Nephron (organoid): ENCODE measurements around the gene DDX47.
A peak's percentile ranks its signal among the peaks of the same experiment; 100 is the strongest.

Experiments used
- H3K27ac Mint-ChIP-seq, 3 experiments: 2 replicates each; pipeline ENCODE4 v1.8.0; 2020; ENCODE audit warnings: mixed read lengths in 3 of 3, mild to moderate bottlenecking in 2 of 3, moderate library complexity in 1 of 3
- H3K27me3 Mint-ChIP-seq: 2 replicates; pipeline ENCODE4 v1.8.0; 2021; ENCODE audit warnings: low read depth, mild to moderate bottlenecking, moderate library complexity, mixed read lengths
- H3K36me3 Mint-ChIP-seq: 2 replicates; pipeline ENCODE4 v1.8.0; 2020; ENCODE audit warnings: low read depth, mixed read lengths
- H3K4me1 Mint-ChIP-seq: 2 replicates; pipeline ENCODE4 v1.8.0; 2020; ENCODE audit warnings: mixed read lengths
- H3K4me3 Mint-ChIP-seq, 3 experiments: 2 replicates each; pipeline ENCODE4 v1.8.0; 2020; ENCODE audit warnings: mild to moderate bottlenecking in 3 of 3, mixed read lengths in 3 of 3, moderate library complexity in 2 of 3
- H3K9me3 Mint-ChIP-seq: 2 replicates; pipeline ENCODE4 v1.8.0; 2020; ENCODE audit warnings: mixed read lengths
- CTCF ChIP-seq, 3 experiments: fragments of 200-600 bp; sonication (generic); IDR thresholded peaks; one replicate each; pipeline ENCODE4 v1.5.0; 2021; ENCODE audit warnings: antibody characterized with exemption in 3 of 3; ENCODE audit not compliant: unreplicated experiment in 3 of 3

The DDX47 gene

GRCh38 chr12:12813120-12814101 lies at the start of gene DDX47:
Gene DDX47, plus strand, starts transcription at chr12:12813346. Its CDS starts 22 bp downstream, at chr12:12813368.
- TF ChIP-seq CTCF (IDR thresholded peaks at IDR 0.05; ENCODE audit: unreplicated experiment in 3 of 3): peak; percentile 94 to 97 (median 96)
- Mint-ChIP-seq H3K27ac (peak within 1 kb of the TSS; percentile 81 to 90 (median 86)), H3K36me3 (peaks cover 27% of the 10 kb centered on the region), H3K27me3 (no peaks in the 10 kb centered on the region), H3K4me1 (peaks cover 39% of the 10 kb centered on the region), H3K4me3 (peak within 1 kb of the TSS; percentile 89 to 96 (median 92)), H3K9me3 (no peaks in the 10 kb centered on the region)

GRCh38 chr12:12764824-12765223 lies 48.3 kb upstream of the DDX47 start:
- H3K36me3 Mint-ChIP-seq: peaks cover 3% of the 10 kb centered on the region

GRCh38 chr12:12770262-12770661 lies 42.9 kb upstream of the DDX47 start:
- H3K27me3 Mint-ChIP-seq: no peaks in the 10 kb centered on the region
- peaks cover 15% of the 10 kb centered on the region for H3K9me3 Mint-ChIP-seq
- no peak overlapping the region for H3K4me3 Mint-ChIP-seq
- no peak overlapping the region for H3K27ac Mint-ChIP-seq
- no peak for TF ChIP-seq CTCF (IDR thresholded peaks at IDR 0.05; ENCODE audit: unreplicated experiment in 3 of 3)
- no peaks in the 10 kb centered on the region for H3K4me1 Mint-ChIP-seq
- H3K36me3 Mint-ChIP-seq: no peaks in the 10 kb centered on the region

More at GRCh38 chr12:12764824-12765223, 48.3 kb upstream of the DDX47 start:
- H3K4me1 Mint-ChIP-seq: no peaks in the 10 kb centered on the region
- peaks cover 2% of the 10 kb centered on the region for H3K9me3 Mint-ChIP-seq
- no peak overlapping the region for H3K4me3 Mint-ChIP-seq
- no peak for TF ChIP-seq CTCF (IDR thresholded peaks at IDR 0.05; ENCODE audit: unreplicated experiment in 3 of 3)
- no peaks in the 10 kb centered on the region for H3K27me3 Mint-ChIP-seq
- no peak overlapping the region for H3K27ac Mint-ChIP-seq

- no peak overlapping the region for H3K4me3 Mint-ChIP-seq
- H3K4me1 Mint-ChIP-seq: peaks cover 5% of the 10 kb centered on the region
- H3K36me3 Mint-ChIP-seq: no peaks in the 10 kb centered on the region
- no peak for TF ChIP-seq CTCF (IDR thresholded peaks at IDR 0.05; ENCODE audit: unreplicated experiment in 3 of 3)
- no peaks in the 10 kb centered on the region for H3K27me3 Mint-ChIP-seq
- no peak overlapping the region for H3K27ac Mint-ChIP-seq
- H3K9me3 Mint-ChIP-seq: peaks cover 13% of the 10 kb centered on the region
These were observed 38.4 kb upstream of the DDX47 start for GRCh38 chr12:12774791-12775190.

GRCh38 chr12:12776261-12776660 lies 36.9 kb upstream of the DDX47 start:
- Mint-ChIP-seq H3K4me1 (peaks cover 6% of the 10 kb centered on the region), H3K9me3 (peaks cover 8% of the 10 kb centered on the region), H3K36me3 (no peaks in the 10 kb centered on the region), H3K4me3 (no peak overlapping the region), H3K27ac (no peak overlapping the region), H3K27me3 (no peaks in the 10 kb centered on the region)
- no peak for TF ChIP-seq CTCF (IDR thresholded peaks at IDR 0.05; ENCODE audit: unreplicated experiment in 3 of 3)
